NOMO-1 (cell line): ENCODE results near the gene PSENEN.
"Not testable (repeated sequence)": the region's sequence is repeated elsewhere in the genome, so short reads cannot be mapped to it uniquely, and the experiment has no call there.

Experiments
- DNase-seq, 2 experiments: peaks; one replicate each; lab custom pipeline; 2025; ENCODE audit not compliant: unreplicated experiment in 2 of 2; lab: John Stamatoyannopoulos, UW

PSENEN gene

GRCh38 chr19:35768082-35768421, 22.6 kb downstream of the PSENEN start:
- DNase-seq = no peak

GRCh38 chr19:35772362-35772761, 26.9 kb downstream of the PSENEN start:
- not testable (repeated sequence) for DNase-seq

GRCh38 chr19:35773020-35773806, 27.8 kb downstream of the PSENEN start:
- DNase-seq = no peak

- no peak for DNase-seq
Measured at GRCh38 chr19:35774274-35775045, 29.0 kb downstream of the PSENEN start.

- no peak for DNase-seq
Measured at GRCh38 chr19:35775046-35775297, 29.5 kb downstream of the PSENEN start.

- DNase-seq = peak; percentile 98
Measured at GRCh38 chr19:35775298-35776101, 30.0 kb downstream of the PSENEN start, which contains the start of gene ARHGAP33. Gene ARHGAP33 (plus strand): TSS chr19:35775564. CDS start chr19:35775659, 95 bp downstream.

GRCh38 chr19:35776102-35776788, 30.8 kb downstream of the PSENEN start:
- no peak for DNase-seq

- DNase-seq = no peak
Measured at GRCh38 chr19:35777086-35777841, 31.8 kb downstream of the PSENEN start.

GRCh38 chr19:35777961-35778360, 32.5 kb downstream of the PSENEN start:
- DNase-seq = no peak

- DNase-seq = no peak
Measured at GRCh38 chr19:35779033-35779432, 33.6 kb downstream of the PSENEN start.

- DNase-seq = no peak
Measured at GRCh38 chr19:35780058-35780457, 34.6 kb downstream of the PSENEN start.

GRCh38 chr19:35780717-35781116, 35.3 kb downstream of the PSENEN start:
- no peak for DNase-seq

GRCh38 chr19:35781650-35782049, 36.2 kb downstream of the PSENEN start:
- no peak for DNase-seq

GRCh38 chr19:35782589-35782988, 37.1 kb downstream of the PSENEN start:
- DNase-seq = no peak

GRCh38 chr19:35783469-35784434, 38.3 kb downstream of the PSENEN start:
- no peak for DNase-seq

GRCh38 chr19:35784503-35785338, 39.3 kb downstream of the PSENEN start:
- no peak for DNase-seq

GRCh38 chr19:35785339-35785627, 39.8 kb downstream of the PSENEN start:
- DNase-seq = no peak
